A549 (cell line): ENCODE measurements around the gene NAV3. TPM values are rescaled to one million over a fixed set of nuclear protein-coding genes. Genes with fewer than 3 reads are reported as not detected.

ENCODE experiments used
- ATAC-seq, 2 experiments: fragments of 200-7000 bp in 1 of 2; fragments of >200 bp in 1 of 2; cut with Nextera tagmentation in 1 of 2; cut with Tn5 transposase in 1 of 2; 3 replicates each; pipeline versions ENCODE4 v1.8.0 to v1.9.1; 2018 to 2020; ENCODE audit warnings: mild to moderate bottlenecking in 1 of 2, moderate library complexity in 1 of 2
- CTCF ChIA-PET: fragments of 300-600 bp; sonication (Branson Sonifier 250); formaldehyde crosslinking; extraction: SDS; loops from one replicate; lab custom pipeline; 2021; ENCODE audit warnings: antibody characterized with exemption, inconsistent platforms; lab: Yijun Ruan, JAX
- POLR2A ChIA-PET: fragments of 350-600 bp; formaldehyde crosslinking; extraction: SDS; loops from one replicate; lab custom pipeline; 2021; ENCODE audit warnings: antibody characterized with exemption, inconsistent platforms; lab: Yijun Ruan, JAX
- DNase-seq, 2 experiments: peaks; one replicate each; pipeline versions ENCODE4 v3.0.0 to v3.0.0-alpha.2; 2011 to 2016; ENCODE audit warnings: low read depth in 1 of 2, low spot score in 1 of 2
- FAIRE-seq: peaks from 2 replicates; lab custom pipeline; 2011; peaks lifted over from hg19 to GRCh38; lab: Jason Lieb, UNC
- H3K27ac ChIP-seq, 2 experiments: fragments of >200 bp; sonication (Bioruptor Twin); formaldehyde crosslinking; 3 replicates each; pipeline ENCODE4 v1.5.1; 2016 to 2017
- H3K4me1 ChIP-seq: fragments of >200 bp; sonication (Bioruptor Twin); formaldehyde crosslinking; 3 replicates; pipeline ENCODE4 v1.6.1; 2016
- H3K4me2 ChIP-seq: fragments of >200 bp; sonication (Bioruptor Twin); formaldehyde crosslinking; 3 replicates; pipeline ENCODE4 v1.6.1; 2016
- H3K4me3 ChIP-seq: fragments of >200 bp; sonication (Bioruptor Twin); formaldehyde crosslinking; 3 replicates; pipeline ENCODE4 v1.5.1; 2016
- H3K9me3 ChIP-seq: fragments of >200 bp; sonication (Bioruptor Twin); formaldehyde crosslinking; 3 replicates; pipeline ENCODE4 v1.6.1; 2016
- BHLHE40 ChIP-seq: IDR thresholded peaks from 2 replicates; pipeline ENCODE4 v1.6.1; 2012; ENCODE audit warnings: low read depth, low read length, inconsistent platforms
- CBX2 ChIP-seq: fragments of 200-600 bp; sonication (generic); IDR thresholded peaks from 2 replicates; pipeline ENCODE4 v1.6.1; 2016; ENCODE audit warnings: low read depth, mild to moderate bottlenecking, borderline replicate concordance
- CEBPB ChIP-seq, 2 experiments: fragments of >200 bp in 1 of 2; sonication (Bioruptor Twin) in 1 of 2; formaldehyde crosslinking in 1 of 2; IDR thresholded peaks; 2 replicates each; pipeline ENCODE4 v1.6.1; 2012 to 2016
- CHD2 ChIP-seq: fragments of 150-350 bp; IDR thresholded peaks from 2 replicates; pipeline ENCODE4 v1.6.1; 2014; ENCODE audit warnings: low read length; ENCODE audit not compliant: partially characterized antibody
- HOXA7 ChIP-seq: fragments of 250-450 bp; sonication (Bioruptor Pico); IDR thresholded peaks from 2 replicates; pipeline ENCODE4 v1.5.0; 2020; ENCODE audit warnings: mild to moderate bottlenecking, moderate library complexity
- HOXB13 ChIP-seq: fragments of 250-450 bp; sonication (Bioruptor Pico); IDR thresholded peaks from 2 replicates; pipeline ENCODE4 v1.5.0; 2020; ENCODE audit warnings: low read depth, mild to moderate bottlenecking, moderate library complexity
- KDM5A ChIP-seq: fragments of 200-600 bp; sonication (generic); IDR thresholded peaks from 2 replicates; pipeline ENCODE4 v1.6.1; 2016; ENCODE audit warnings: antibody characterized with exemption, mild to moderate bottlenecking
- NFE2L2 ChIP-seq: fragments of 150-350 bp; conservative IDR thresholded peaks from 2 replicates; pipeline ENCODE4 v1.6.1; 2014; ENCODE audit warnings: low read length
- NPAS2 ChIP-seq: fragments of 250-450 bp; sonication (Bioruptor Pico); IDR thresholded peaks from 2 replicates; pipeline ENCODE4 v1.8.0; 2022; ENCODE audit warnings: mild to moderate bottlenecking, moderate library complexity, borderline replicate concordance
- NR3C1 ChIP-seq: fragments of >200 bp; sonication (Bioruptor Twin); formaldehyde crosslinking; IDR thresholded peaks from 3 replicates; pipeline ENCODE4 v1.6.1; 2017
- POLR2A ChIP-seq: IDR thresholded peaks from 2 replicates; pipeline ENCODE4 v1.6.1; 2012; ENCODE audit warnings: mild to moderate bottlenecking, low read length
- RAD21 ChIP-seq, 2 experiments: fragments of >200 bp in 1 of 2; sonication (Bioruptor Twin) in 1 of 2; formaldehyde crosslinking in 1 of 2; IDR thresholded peaks in 1 of 2; conservative IDR thresholded peaks in 1 of 2; 2 replicates in 1 of 2; 3 replicates in 1 of 2; pipeline ENCODE4 v1.6.1; 2012 to 2018; ENCODE audit warnings: inconsistent platforms in 1 of 2
- RCOR1 ChIP-seq: fragments of 150-350 bp; IDR thresholded peaks from 2 replicates; pipeline ENCODE4 v1.6.1; 2014; ENCODE audit warnings: antibody characterized with exemption, low read length, low read depth
- WGBS: methylation state at CpG from one replicate; pipeline ENCODE4 v1.1.6; 2017; ENCODE audit errors: missing lambda C conversion rate; 5-methylcytosine and 5-hydroxymethylcytosine counted together
- polyA plus RNA-seq, 4 experiments: library from polyadenylated mRNA; depleted of rRNA in 3 of 4; stranded (reverse); fragments of >200 nt; fragmentation: RNase III in 1 of 4; extraction: RNeasy Plus Mini Kit Qiagen cat#74134 plus additional on column Dnase treatment in 1 of 4; gene quantifications; 2 replicates in 3 of 4; 3 replicates in 1 of 4; pipeline ENCODE4 v1.2.3, GENCODE V29; 2011 to 2017
- TF ChIP-seq, protein P1 (sequence below): IDR thresholded peaks from 2 replicates; pipeline ENCODE4 v1.6.1; 2012
- TF ChIP-seq, protein P2 (sequence below): fragments of 150-350 bp; IDR thresholded peaks from 2 replicates; pipeline ENCODE4 v1.6.1; 2014; ENCODE audit warnings: low read depth, mild to moderate bottlenecking, low read length
- TF ChIP-seq, protein P3 (sequence below): IDR thresholded peaks from 2 replicates; pipeline ENCODE4 v1.6.1; 2012; ENCODE audit warnings: low read depth, borderline replicate concordance
- TF ChIP-seq, protein P4 (sequence below): fragments of >200 bp; sonication (Bioruptor Twin); formaldehyde crosslinking; IDR thresholded peaks from 2 replicates; pipeline ENCODE4 v1.6.1; 2016
- TF ChIP-seq, protein P5 (sequence below): fragments of 200-600 bp; sonication (generic); IDR thresholded peaks from 2 replicates; pipeline ENCODE4 v1.6.1; 2016; ENCODE audit warnings: antibody characterized with exemption, mild to moderate bottlenecking, moderate library complexity

NAV3 gene
- polyA plus RNA-seq, 2 of the 4 experiments (the other 2 are of a cell fraction) = 8.6 to 9.7 TPM

DNA sequence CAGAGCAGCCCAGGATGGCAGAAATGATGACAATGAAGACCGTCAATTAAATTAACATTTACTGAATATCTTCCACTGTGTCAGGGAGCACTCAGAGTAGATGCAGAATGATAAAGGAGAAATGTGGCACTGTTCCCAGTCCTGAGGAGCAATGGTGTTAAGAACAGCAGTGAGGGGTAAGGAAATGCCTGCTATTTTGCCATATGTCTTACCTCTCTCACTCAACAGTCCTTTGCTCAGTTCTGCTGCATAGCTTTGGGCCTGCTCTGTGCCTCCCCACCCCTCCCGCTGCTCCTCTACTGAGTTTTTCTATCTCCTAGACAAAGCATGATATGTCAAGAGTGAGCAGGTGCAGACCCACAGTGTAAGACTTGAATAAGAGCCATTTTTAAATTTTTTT is 318.8 kb downstream of the NAV3 start (continued):
- TF ChIP-seq NR3C1 (no peak), NFE2L2 (no peak), CEBPB (IDR thresholded peaks at IDR 0.05) (no peak), RCOR1 (no peak)
- TF ChIP-seq, protein P1, sequence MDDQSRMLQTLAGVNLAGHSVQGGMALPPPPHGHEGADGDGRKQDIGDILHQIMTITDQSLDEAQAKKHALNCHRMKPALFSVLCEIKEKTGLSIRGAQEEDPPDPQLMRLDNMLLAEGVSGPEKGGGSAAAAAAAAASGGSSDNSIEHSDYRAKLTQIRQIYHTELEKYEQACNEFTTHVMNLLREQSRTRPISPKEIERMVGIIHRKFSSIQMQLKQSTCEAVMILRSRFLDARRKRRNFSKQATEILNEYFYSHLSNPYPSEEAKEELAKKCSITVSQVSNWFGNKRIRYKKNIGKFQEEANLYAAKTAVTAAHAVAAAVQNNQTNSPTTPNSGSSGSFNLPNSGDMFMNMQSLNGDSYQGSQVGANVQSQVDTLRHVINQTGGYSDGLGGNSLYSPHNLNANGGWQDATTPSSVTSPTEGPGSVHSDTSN = no peak

DNA sequence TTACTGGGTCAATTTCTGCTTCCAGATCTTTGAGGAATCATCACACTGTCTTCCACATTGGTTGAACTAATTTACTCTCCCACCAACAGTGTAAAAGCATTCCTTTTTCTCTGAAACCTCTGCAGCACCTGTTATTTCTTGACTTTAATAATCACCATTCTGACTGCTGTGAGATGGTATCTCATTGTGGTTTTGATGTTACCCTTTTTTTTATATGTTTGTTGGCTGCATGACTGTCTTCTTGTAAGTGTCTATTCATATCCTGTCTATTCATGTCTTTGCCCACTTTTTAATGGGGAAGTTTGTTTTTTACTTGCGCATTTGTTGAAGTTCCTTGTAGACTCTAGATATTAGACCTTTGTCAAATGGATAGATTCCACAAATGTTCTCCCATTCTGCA is 324.9 kb downstream of the NAV3 start:
- H3K4me1 ChIP-seq = peaks cover 5% of the 10 kb centered on the region; the same call in 1 of the 3 replicates
- no peak overlapping the region for H3K27ac ChIP-seq
- no peak for DNase-seq
- no peak overlapping the region for H3K4me3 ChIP-seq
- 94% methylated on average over 1 of the region's 1 CpG for WGBS
- ChIA-PET CTCF (no interaction called here), POLR2A (no interaction called here)
- no peaks in the 10 kb centered on the region for H3K9me3 ChIP-seq
- no peak for FAIRE-seq
- no peak for ATAC-seq
- no peak overlapping the region for H3K4me2 ChIP-seq
- TF ChIP-seq CHD2 = no peak

DNA sequence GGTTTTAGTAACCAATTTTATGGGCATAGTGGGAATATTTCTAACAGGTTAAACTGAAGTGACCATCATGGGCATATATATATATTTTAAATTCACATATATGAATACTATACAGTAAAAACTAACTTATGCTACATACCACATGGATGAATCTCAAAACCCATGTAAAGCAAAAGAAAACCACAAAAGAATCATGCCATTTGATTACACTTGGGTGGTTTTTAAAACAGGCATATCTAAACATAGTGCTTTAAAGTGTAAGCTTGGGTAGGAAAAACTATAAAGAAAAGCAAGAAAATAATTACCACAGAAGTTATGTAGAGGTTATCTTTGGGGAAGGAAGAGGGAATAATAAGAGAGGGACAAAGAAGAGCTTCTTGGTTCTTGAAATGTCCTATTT is 326.1 kb downstream of the NAV3 start:
- peak overlapping the region; percentile 23 to 30; a peak in 1 of 6 replicates for H3K27ac ChIP-seq
- TF ChIP-seq, protein P2, sequence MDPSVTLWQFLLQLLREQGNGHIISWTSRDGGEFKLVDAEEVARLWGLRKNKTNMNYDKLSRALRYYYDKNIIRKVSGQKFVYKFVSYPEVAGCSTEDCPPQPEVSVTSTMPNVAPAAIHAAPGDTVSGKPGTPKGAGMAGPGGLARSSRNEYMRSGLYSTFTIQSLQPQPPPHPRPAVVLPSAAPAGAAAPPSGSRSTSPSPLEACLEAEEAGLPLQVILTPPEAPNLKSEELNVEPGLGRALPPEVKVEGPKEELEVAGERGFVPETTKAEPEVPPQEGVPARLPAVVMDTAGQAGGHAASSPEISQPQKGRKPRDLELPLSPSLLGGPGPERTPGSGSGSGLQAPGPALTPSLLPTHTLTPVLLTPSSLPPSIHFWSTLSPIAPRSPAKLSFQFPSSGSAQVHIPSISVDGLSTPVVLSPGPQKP = no peak
- TF ChIP-seq, protein P3, sequence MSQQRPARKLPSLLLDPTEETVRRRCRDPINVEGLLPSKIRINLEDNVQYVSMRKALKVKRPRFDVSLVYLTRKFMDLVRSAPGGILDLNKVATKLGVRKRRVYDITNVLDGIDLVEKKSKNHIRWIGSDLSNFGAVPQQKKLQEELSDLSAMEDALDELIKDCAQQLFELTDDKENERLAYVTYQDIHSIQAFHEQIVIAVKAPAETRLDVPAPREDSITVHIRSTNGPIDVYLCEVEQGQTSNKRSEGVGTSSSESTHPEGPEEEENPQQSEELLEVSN = no peak
- TF ChIP-seq HOXB13 (CRISPR knock-in tag) (no peak), NPAS2 (no peak), HOXA7 (CRISPR knock-in tag) (no peak), KDM5A (no peak), CBX2 (no peak), BHLHE40 (no peak), RAD21 (conservative IDR thresholded peaks at IDR 0.05 in 1 of 2, IDR thresholded peaks at IDR 0.05 in 1 of 2) (no peak), POLR2A (no peak)
- TF ChIP-seq, protein P4, sequence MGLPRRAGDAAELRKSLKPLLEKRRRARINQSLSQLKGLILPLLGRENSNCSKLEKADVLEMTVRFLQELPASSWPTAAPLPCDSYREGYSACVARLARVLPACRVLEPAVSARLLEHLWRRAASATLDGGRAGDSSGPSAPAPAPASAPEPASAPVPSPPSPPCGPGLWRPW = no peak
- TF ChIP-seq, protein P5, sequence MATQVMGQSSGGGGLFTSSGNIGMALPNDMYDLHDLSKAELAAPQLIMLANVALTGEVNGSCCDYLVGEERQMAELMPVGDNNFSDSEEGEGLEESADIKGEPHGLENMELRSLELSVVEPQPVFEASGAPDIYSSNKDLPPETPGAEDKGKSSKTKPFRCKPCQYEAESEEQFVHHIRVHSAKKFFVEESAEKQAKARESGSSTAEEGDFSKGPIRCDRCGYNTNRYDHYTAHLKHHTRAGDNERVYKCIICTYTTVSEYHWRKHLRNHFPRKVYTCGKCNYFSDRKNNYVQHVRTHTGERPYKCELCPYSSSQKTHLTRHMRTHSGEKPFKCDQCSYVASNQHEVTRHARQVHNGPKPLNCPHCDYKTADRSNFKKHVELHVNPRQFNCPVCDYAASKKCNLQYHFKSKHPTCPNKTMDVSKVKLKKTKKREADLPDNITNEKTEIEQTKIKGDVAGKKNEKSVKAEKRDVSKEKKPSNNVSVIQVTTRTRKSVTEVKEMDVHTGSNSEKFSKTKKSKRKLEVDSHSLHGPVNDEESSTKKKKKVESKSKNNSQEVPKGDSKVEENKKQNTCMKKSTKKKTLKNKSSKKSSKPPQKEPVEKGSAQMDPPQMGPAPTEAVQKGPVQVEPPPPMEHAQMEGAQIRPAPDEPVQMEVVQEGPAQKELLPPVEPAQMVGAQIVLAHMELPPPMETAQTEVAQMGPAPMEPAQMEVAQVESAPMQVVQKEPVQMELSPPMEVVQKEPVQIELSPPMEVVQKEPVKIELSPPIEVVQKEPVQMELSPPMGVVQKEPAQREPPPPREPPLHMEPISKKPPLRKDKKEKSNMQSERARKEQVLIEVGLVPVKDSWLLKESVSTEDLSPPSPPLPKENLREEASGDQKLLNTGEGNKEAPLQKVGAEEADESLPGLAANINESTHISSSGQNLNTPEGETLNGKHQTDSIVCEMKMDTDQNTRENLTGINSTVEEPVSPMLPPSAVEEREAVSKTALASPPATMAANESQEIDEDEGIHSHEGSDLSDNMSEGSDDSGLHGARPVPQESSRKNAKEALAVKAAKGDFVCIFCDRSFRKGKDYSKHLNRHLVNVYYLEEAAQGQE = no peak
- FAIRE-seq = no peak
- POLR2A ChIA-PET = no interaction called here
- peaks cover 5% of the 10 kb centered on the region; the same call in 1 of the 3 replicates for H3K4me1 ChIP-seq
- CTCF ChIA-PET = no interaction called here
- DNase-seq = no peak
- ATAC-seq = no peak
- H3K4me2 ChIP-seq = no peak overlapping the region
- no peaks in the 10 kb centered on the region for H3K9me3 ChIP-seq
- no peak overlapping the region for H3K4me3 ChIP-seq
